NT2/D1 (cell line): ENCODE data around the gene ZNF500.
A peak's percentile ranks its signal among the peaks of the same experiment; 100 is the strongest.

Source experiments
- DNase-seq: peaks from one replicate; pipeline ENCODE4 v3.0.0-alpha.2; 2011; ENCODE audit warnings: low read depth, low spot score
- H3K27me3 ChIP-seq: 2 replicates; pipeline ENCODE4 v1.6.0; 2011; ENCODE audit warnings: mild to moderate bottlenecking; ENCODE audit not compliant: insufficient read length, insufficient read depth
- H3K36me3 ChIP-seq: 2 replicates; pipeline ENCODE4 v1.6.1; 2011; ENCODE audit warnings: mild to moderate bottlenecking, low read length, mixed read lengths; ENCODE audit not compliant: insufficient read depth, insufficient read length
- H3K4me1 ChIP-seq: 2 replicates; pipeline ENCODE4 v1.5.1; 2011; ENCODE audit not compliant: insufficient read depth, insufficient read length
- H3K4me3 ChIP-seq: 2 replicates; pipeline ENCODE4 v1.5.1; 2011; ENCODE audit warnings: low read depth; ENCODE audit not compliant: insufficient read length
- H3K9ac ChIP-seq: 2 replicates; pipeline ENCODE4 v1.6.0; 2011; ENCODE audit warnings: low read depth; ENCODE audit not compliant: insufficient read length
- H3K9me3 ChIP-seq: 2 replicates; pipeline ENCODE4 v1.5.1; 2011; ENCODE audit warnings: mild to moderate bottlenecking, low read length; ENCODE audit not compliant: insufficient read depth
- SUZ12 ChIP-seq: IDR thresholded peaks from 2 replicates; pipeline ENCODE4 v1.6.1; 2011; ENCODE audit not compliant: insufficient read length, insufficient read depth; ENCODE audit errors: extremely low read depth
- YY1 ChIP-seq: IDR thresholded peaks from 2 replicates; pipeline ENCODE4 v1.6.1; 2011; ENCODE audit not compliant: insufficient read length, insufficient read depth
- ZNF274 ChIP-seq: IDR thresholded peaks from 2 replicates; pipeline ENCODE4 v1.6.1; 2011; ENCODE audit warnings: mild to moderate bottlenecking, low read depth, low read length

The ZNF500 gene

DNA sequence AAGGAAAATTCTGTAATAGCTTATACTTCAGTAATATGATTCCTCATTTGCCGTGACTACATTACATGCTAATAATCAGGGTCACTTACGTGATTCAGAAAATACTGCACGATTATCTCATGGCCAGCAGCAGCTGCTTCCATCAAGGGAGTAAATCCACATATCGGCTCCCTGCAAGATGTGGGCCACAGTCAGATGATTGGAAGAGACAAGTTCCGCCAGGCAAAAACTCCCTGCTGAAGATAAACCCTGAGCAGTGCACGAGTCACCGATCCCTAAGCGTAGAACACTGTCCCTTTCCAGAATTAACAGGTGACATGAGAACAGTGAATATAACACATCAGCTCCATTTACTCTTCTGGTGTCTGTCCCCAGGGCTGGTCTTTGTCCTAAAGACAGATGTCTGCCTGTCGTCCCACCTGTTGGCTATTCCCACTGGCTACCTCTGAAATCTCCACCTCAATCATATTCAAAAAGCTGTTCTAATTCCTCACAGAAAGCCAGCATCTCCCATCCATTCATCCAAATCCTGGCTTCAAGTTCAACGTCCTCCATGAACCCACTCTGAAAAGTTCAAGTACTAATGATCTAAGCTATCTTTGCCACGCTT lies 42.2 kb downstream of the ZNF500 start:
- peaks cover 64% of the 10 kb centered on the region for H3K36me3 ChIP-seq
- TF ChIP-seq YY1: no peak
- H3K27me3 ChIP-seq: no peaks in the 10 kb centered on the region
- no peaks in the 10 kb centered on the region for H3K9me3 ChIP-seq
- H3K4me1 ChIP-seq: no peaks in the 10 kb centered on the region
- H3K9ac ChIP-seq: no peak overlapping the region
- no peak overlapping the region for H3K4me3 ChIP-seq
- DNase-seq: no peak

DNA sequence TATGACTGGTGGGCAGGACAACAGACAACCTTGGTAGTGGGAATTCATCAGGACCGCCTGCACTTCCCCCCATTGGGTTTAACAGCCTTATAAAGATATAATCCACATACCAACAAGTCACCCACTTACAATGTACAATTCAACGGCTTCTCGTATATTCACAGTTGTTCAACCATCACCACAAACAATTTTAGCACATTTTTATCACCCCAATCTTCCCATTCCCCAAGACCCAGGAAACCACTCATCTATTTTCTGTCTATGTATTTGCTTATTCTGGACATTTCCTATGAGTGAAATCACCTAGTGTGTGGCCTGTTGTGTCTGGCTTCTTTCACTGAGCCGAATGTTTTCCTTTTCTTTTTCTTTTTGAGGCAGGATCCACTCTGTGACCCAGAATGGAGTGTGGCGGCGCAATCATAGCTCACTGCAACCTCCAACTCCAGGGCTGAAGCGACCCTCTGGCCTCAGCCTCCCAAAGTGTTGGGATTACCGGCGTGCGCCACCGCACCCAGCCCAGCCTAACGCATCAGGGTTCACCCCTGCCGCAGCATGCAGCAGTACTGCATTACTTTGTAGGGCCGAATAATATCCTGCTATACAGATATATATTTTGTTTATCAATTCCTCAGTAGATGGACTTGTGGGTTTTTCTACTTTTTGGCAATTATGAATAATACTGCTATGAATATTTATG lies 43.7 kb downstream of the ZNF500 start:
- Histone ChIP-seq H3K27me3 (no peaks in the 10 kb centered on the region), H3K9ac (no peak overlapping the region), H3K9me3 (no peaks in the 10 kb centered on the region), H3K36me3 (peaks cover 54% of the 10 kb centered on the region), H3K4me1 (peaks cover 8% of the 10 kb centered on the region), H3K4me3 (no peak overlapping the region)
- no peak for DNase-seq
- TF ChIP-seq YY1: no peak
- no peak for TF ChIP-seq ZNF274
- TF ChIP-seq SUZ12: no peak

DNA sequence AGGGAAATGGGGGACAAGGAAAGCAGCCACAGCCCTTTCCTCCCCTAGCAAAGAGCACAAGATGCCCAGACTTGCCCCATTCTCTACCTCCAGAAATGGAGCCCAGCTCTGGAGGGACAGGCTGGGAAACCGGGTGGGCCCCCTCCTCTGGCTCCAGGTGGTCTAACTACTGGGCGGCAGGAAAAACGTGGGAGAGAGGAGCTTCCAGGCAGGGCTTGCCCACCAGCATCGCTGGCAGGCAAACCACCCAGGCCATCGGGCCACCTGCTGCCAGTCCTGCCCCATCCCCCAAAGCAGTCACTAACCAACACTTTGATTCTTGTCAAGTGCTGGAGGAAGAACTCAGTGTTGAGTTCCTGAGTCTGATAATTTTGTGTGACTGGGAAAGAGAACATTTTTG lies 48.5 kb downstream of the ZNF500 start:
- Histone ChIP-seq H3K9me3 (no peaks in the 10 kb centered on the region), H3K4me1 (peaks cover 13% of the 10 kb centered on the region), H3K27me3 (no peaks in the 10 kb centered on the region), H3K36me3 (peaks cover 32% of the 10 kb centered on the region), H3K4me3 (no peak overlapping the region), H3K9ac (peak overlapping the region; percentile 32)
- TF ChIP-seq YY1: no peak
- no peak for TF ChIP-seq ZNF274
- TF ChIP-seq SUZ12: no peak
- DNase-seq: no peak

DNA sequence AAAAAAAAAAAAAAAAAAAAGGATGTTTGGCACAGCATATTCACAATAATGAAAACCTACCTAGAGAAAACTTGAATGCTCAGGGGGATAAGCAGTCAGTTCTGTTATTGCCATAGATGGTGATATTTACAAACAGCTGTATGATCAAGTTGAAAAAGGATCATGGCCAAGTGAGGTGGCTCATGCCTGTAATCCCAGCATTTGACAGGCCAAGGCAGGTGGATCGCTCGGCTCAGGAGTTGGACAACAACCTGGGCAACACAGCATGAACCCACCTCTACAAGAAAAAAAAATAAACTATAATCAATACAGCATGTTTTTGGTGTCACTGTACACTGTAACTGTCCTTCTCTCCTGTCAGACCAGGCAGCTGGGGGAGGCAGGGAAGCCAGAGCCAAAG lies 52.0 kb downstream of the ZNF500 start:
- H3K4me1 ChIP-seq: peaks cover 15% of the 10 kb centered on the region
- TF ChIP-seq ZNF274: no peak
- H3K27me3 ChIP-seq: no peaks in the 10 kb centered on the region
- DNase-seq: no peak
- H3K4me3 ChIP-seq: no peak overlapping the region
- peaks cover 43% of the 10 kb centered on the region for H3K36me3 ChIP-seq
- H3K9ac ChIP-seq: no peak overlapping the region
- no peaks in the 10 kb centered on the region for H3K9me3 ChIP-seq

DNA sequence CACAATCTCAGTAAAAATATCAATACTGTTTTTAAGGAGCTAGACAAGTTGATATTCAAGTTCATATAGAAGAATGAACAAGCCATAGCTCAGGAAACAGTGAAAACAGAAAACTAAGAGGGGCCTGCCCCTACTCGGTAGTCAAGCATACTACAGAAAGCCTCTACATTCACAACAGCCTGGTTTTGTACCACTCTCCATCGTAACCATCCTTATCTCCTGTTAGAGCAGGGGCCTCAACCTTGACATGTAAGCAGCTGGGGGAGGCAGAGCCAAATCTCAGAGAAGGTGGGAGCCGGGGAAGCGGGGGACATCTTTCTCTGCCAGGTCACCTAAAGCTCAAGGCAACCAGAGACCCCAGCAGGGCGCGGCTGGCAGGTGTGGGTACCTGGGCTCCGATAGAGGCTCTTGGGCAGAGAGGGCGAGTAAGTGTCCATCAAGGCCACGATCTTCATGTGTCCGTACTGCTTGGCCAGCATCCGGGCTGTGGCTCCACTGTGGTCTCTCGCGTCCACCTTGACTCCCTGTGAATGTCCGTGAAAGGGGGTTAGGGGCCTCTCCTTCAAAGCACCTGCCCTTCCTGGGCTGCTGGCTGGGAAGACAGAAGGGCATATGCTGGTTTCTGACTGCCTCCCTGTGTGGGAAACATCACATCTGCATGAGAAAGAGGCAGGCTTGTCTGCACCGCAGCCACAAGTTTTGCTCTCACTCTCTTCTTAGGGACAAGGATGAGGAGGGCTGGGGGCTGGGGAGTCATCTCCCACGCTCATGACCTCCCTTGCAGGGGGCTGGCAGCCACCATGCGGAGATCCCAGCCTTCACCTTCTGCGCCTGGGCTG lies 53.1 kb downstream of the ZNF500 start:
- Histone ChIP-seq H3K4me3 (peak overlapping the region; percentile 18), H3K9ac (peak overlapping the region; percentile 68), H3K4me1 (peaks cover 13% of the 10 kb centered on the region), H3K27me3 (no peaks in the 10 kb centered on the region), H3K36me3 (peaks cover 50% of the 10 kb centered on the region), H3K9me3 (no peaks in the 10 kb centered on the region)
- no peak for TF ChIP-seq ZNF274
- TF ChIP-seq SUZ12: no peak
- no peak for TF ChIP-seq YY1
- DNase-seq: peak; percentile 70

DNA sequence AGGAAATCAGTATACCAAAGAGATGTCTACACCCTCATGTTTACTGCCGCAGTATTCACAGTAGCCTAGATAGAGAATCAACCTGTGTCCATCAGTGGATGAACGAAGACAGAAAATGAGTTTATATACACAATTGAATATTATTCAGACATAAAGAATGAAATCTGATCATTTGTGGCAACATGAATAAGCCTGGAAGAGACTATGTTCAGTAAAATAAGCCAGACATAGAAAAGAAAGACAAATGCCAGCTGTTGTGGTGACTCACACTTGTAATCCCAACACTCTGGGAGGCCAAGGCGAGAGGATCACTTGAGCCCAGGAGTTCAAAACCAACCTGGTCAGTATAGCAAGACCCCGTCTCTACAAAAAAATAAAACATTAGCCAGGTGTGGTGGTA lies 57.5 kb downstream of the ZNF500 start:
- Histone ChIP-seq H3K4me3 (no peak overlapping the region), H3K9me3 (no peaks in the 10 kb centered on the region), H3K27me3 (no peaks in the 10 kb centered on the region), H3K4me1 (peaks cover 7% of the 10 kb centered on the region), H3K9ac (no peak overlapping the region), H3K36me3 (peaks cover 58% of the 10 kb centered on the region)
- DNase-seq: no peak
- TF ChIP-seq SUZ12: no peak
- no peak for TF ChIP-seq ZNF274
- TF ChIP-seq YY1: no peak

DNA sequence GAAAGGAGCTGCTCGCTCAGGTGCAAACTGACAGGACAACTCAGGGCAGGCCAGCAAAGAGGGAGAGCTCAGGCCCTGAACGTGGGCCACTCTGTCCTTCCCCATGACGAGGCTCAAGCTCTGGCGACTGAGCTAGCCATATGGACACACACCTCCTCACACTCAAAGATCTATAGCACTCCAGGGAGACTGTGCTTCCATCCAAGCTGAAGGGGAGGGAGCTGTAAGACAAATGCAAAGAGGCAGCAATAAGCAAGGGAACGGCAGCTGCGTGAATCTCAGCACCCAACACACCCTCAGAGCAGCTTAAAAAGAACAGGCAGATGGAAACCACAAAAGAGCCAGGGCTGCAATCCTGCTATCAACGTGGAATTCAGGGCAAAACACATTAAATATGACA lies 60.1 kb downstream of the ZNF500 start:
- Histone ChIP-seq H3K4me1 (no peaks in the 10 kb centered on the region), H3K9ac (no peak overlapping the region), H3K36me3 (peaks cover 64% of the 10 kb centered on the region), H3K4me3 (no peak overlapping the region), H3K9me3 (no peaks in the 10 kb centered on the region), H3K27me3 (no peaks in the 10 kb centered on the region)
- DNase-seq: no peak
- TF ChIP-seq ZNF274 (no peak), SUZ12 (no peak), YY1 (no peak)
